IMR-90 (cell line): ENCODE results near the gene SURF4. TPM values are rescaled to one million over a fixed set of nuclear protein-coding genes. Genes with fewer than 3 reads are reported as not detected.

ENCODE experiments used
- ATAC-seq: fragments of 200-7000 bp; cut with Tn5 transposase; 2 replicates; pipeline ENCODE4 v1.9.1; 2020; ENCODE audit warnings: low read depth, mild to moderate bottlenecking, moderate library complexity
- BruUV-seq: library from RNA; stranded (reverse); fragments of 400-500 nt; replicated peaks from 2 replicates; lab custom pipeline; 2021; lab: Mats Ljungman, UMichigan
- CTCF ChIA-PET: fragments of 300-600 bp; formaldehyde crosslinking; extraction: SDS; loops from one replicate; lab custom pipeline; 2021; ENCODE audit warnings: antibody characterized with exemption; lab: Yijun Ruan, JAX
- POLR2A ChIA-PET: fragments of 300-600 bp; sonication (Branson Sonifier 250); formaldehyde crosslinking; loops from one replicate; lab custom pipeline; 2022; ENCODE audit warnings: antibody characterized with exemption; ENCODE audit not compliant: unreplicated experiment; lab: Charles Lee
- DNase-seq: peaks from one replicate; pipeline ENCODE4 v3.0.0; 2013
- H2AFZ ChIP-seq: replicated peaks from 2 replicates; pipeline ENCODE3; 2013; ENCODE audit warnings: low read length, mild to moderate bottlenecking; ENCODE audit not compliant: poor library complexity
- H2AK5ac ChIP-seq: 2 replicates; pipeline ENCODE4 v1.6.1; 2013; ENCODE audit warnings: low read depth, low read length, inconsistent platforms
- H2AK9ac ChIP-seq: replicated peaks from 2 replicates; pipeline ENCODE3; 2013; ENCODE audit warnings: mild to moderate bottlenecking, low read depth, low read length, moderate library complexity; ENCODE audit not compliant: poor library complexity
- H2BK120ac ChIP-seq: 2 replicates; pipeline ENCODE4 v1.6.1; 2013; ENCODE audit warnings: low read depth, low read length, inconsistent platforms
- H2BK15ac ChIP-seq: 3 replicates; pipeline ENCODE4 v1.6.1; 2013; ENCODE audit warnings: low read depth, low read length, inconsistent platforms
- H2BK20ac ChIP-seq: 2 replicates; pipeline ENCODE4 v1.6.1; 2013; ENCODE audit warnings: low read depth, mild to moderate bottlenecking, inconsistent platforms, low read length, moderate library complexity
- H2BK5ac ChIP-seq: 2 replicates; pipeline ENCODE4 v1.6.1; 2013; ENCODE audit warnings: mild to moderate bottlenecking, low read depth, low read length, inconsistent platforms; ENCODE audit not compliant: poor library complexity, severe bottlenecking
- H3K14ac ChIP-seq: replicated peaks from 2 replicates; pipeline ENCODE4 v1.6.1; 2013; ENCODE audit warnings: low read depth, low read length, inconsistent platforms
- H3K18ac ChIP-seq: 2 replicates; pipeline ENCODE4 v1.6.1; 2013; ENCODE audit warnings: low read depth, low read length, control low read depth
- H3K23ac ChIP-seq: 2 replicates; pipeline ENCODE4 v1.6.1; 2013; ENCODE audit warnings: low read depth, low read length, inconsistent platforms
- H3K27ac ChIP-seq: 2 replicates; pipeline ENCODE4 v1.5.1; 2013; ENCODE audit warnings: mild to moderate bottlenecking, control low read depth, low read length; ENCODE audit not compliant: insufficient read depth
- H3K27me3 ChIP-seq: 2 replicates; pipeline ENCODE4 v1.6.1; 2013; ENCODE audit warnings: low read length; ENCODE audit not compliant: control insufficient read depth, insufficient read depth
- H3K36me3 ChIP-seq: 2 replicates; pipeline ENCODE4 v1.6.1; 2013; ENCODE audit warnings: low read length, mixed read lengths; ENCODE audit not compliant: control insufficient read depth, insufficient read depth
- H3K4ac ChIP-seq: 2 replicates; pipeline ENCODE4 v1.6.1; 2013; ENCODE audit warnings: low read depth, low read length, inconsistent platforms
- H3K4me1 ChIP-seq: 2 replicates; pipeline ENCODE4 v1.6.1; 2013; ENCODE audit warnings: low read length, mixed read lengths; ENCODE audit not compliant: control insufficient read depth, insufficient read depth
- H3K4me2 ChIP-seq: 2 replicates; pipeline ENCODE4 v1.6.1; 2013; ENCODE audit warnings: low read depth, mild to moderate bottlenecking, control low read depth, low read length, moderate library complexity
- H3K4me3 ChIP-seq: 2 replicates; pipeline ENCODE4 v1.5.1; 2013; ENCODE audit warnings: low read depth, mild to moderate bottlenecking, control low read depth, low read length, moderate library complexity; ENCODE audit not compliant: insufficient read depth
- H3K56ac ChIP-seq: 2 replicates; pipeline ENCODE4 v1.6.1; 2013; ENCODE audit warnings: low read length, inconsistent platforms; ENCODE audit not compliant: insufficient read depth; ENCODE audit errors: extremely low read depth
- H3K79me1 ChIP-seq, 2 experiments: 2 replicates each; pipeline ENCODE4 v1.6.1; 2013; ENCODE audit warnings: low read length in 2 of 2, inconsistent platforms in 1 of 2, low read depth in 1 of 2
- H3K9ac ChIP-seq: 2 replicates; pipeline ENCODE4 v1.6.1; 2013; ENCODE audit warnings: low read depth, low read length, control low read depth
- H3K9me1 ChIP-seq: 2 replicates; pipeline ENCODE4 v1.6.1; 2013; ENCODE audit warnings: low read length, inconsistent platforms; ENCODE audit not compliant: insufficient read depth
- H3K9me3 ChIP-seq: 2 replicates; pipeline ENCODE4 v1.6.1; 2013; ENCODE audit warnings: low read length; ENCODE audit not compliant: control insufficient read depth, insufficient read depth
- H4K20me1 ChIP-seq: 2 replicates; pipeline ENCODE4 v1.6.1; 2013; ENCODE audit warnings: low read length, inconsistent platforms; ENCODE audit not compliant: insufficient read depth
- H4K5ac ChIP-seq: 2 replicates; pipeline ENCODE4 v1.6.1; 2013; ENCODE audit warnings: mild to moderate bottlenecking, low read depth, low read length, control low read depth
- H4K8ac ChIP-seq, 2 experiments: 2 replicates each; pipeline ENCODE4 v1.6.1; 2013; ENCODE audit warnings: low read depth in 2 of 2, low read length in 2 of 2, control low read depth in 1 of 2, inconsistent platforms in 1 of 2
- H4K91ac ChIP-seq: 2 replicates; pipeline ENCODE4 v1.6.1; 2013; ENCODE audit warnings: low read depth, low read length, inconsistent platforms; ENCODE audit not compliant: insufficient read depth
- MAFK ChIP-seq: IDR thresholded peaks from 2 replicates; pipeline ENCODE4 v1.6.1; 2012; ENCODE audit warnings: low read depth, low read length, improper control_type of control experiment
- MXI1 ChIP-seq: IDR thresholded peaks from 2 replicates; pipeline ENCODE4 v1.6.1; 2012; ENCODE audit warnings: low read depth, mild to moderate bottlenecking, low read length, moderate library complexity, borderline replicate concordance
- RAD21 ChIP-seq: IDR thresholded peaks from 2 replicates; pipeline ENCODE4 v1.6.1; 2012; ENCODE audit warnings: low read length, improper control_type of control experiment
- RCOR1 ChIP-seq: IDR thresholded peaks from 2 replicates; pipeline ENCODE4 v1.6.1; 2012; ENCODE audit warnings: mild to moderate bottlenecking, low read length, improper control_type of control experiment; ENCODE audit not compliant: insufficient replicate concordance
- RFX5 ChIP-seq: IDR thresholded peaks from 2 replicates; pipeline ENCODE4 v1.8.0; 2012; ENCODE audit warnings: low read depth, mild to moderate bottlenecking, low read length, moderate library complexity
- USF2 ChIP-seq: fragments of 150-350 bp; IDR thresholded peaks from 2 replicates; pipeline ENCODE4 v1.6.1; 2017; ENCODE audit warnings: mild to moderate bottlenecking, antibody characterized with exemption, low read length, low read depth
- WGBS, 2 experiments: methylation state at CpG; one replicate each; pipeline versions ENCODE4 v1.1.5 to v1.1.7; 2013; ENCODE audit warnings: missing lambda C conversion rate in 2 of 2; ENCODE audit not compliant: insufficient read length in 1 of 2; ENCODE audit errors: extremely low coverage in 2 of 2; 5-methylcytosine and 5-hydroxymethylcytosine counted together
- dilution Hi-C: fragments of 300-500 bp; cut with HindIII; formaldehyde crosslinking; loops from one replicate; pipeline ENCODE4 v1.14.3; 2018; ENCODE audit warnings: low sequenced_read_pairs; ENCODE audit not compliant: unreplicated experiment
- in situ Hi-C: fragments of 300-500 bp; cut with MboI; formaldehyde crosslinking; loops from 3 replicates; pipeline ENCODE4 v1.14.3; 2019; ENCODE audit warnings: low sequenced_read_pairs, inconsistent platforms, mixed read lengths
- intact Hi-C: fragments of 100-400 bp; cut with micrococcal nuclease; formaldehyde crosslinking; loops from 2 replicates; pipeline ENCODE4 v1.10.0; 2022
- polyA plus RNA-seq, 3 experiments: library from polyadenylated mRNA; depleted of rRNA; stranded (reverse); fragments of >200 nt; gene quantifications; 2 replicates each; pipeline ENCODE4 v1.2.3, GENCODE V29; 2012; ENCODE audit warnings: low replicate concordance in 1 of 3
- total RNA-seq: library from RNA; depleted of rRNA; stranded (reverse); fragments of >200 nt; gene quantifications from 2 replicates; pipeline ENCODE4 v1.2.3, GENCODE V29; 2012

SURF4 gene
- total and polyA plus RNA-seq, 2 of the 4 experiments (the other 2 are of a cell fraction), result 307 to 532 TPM

GRCh38 chr9:133345596-133345995, 30.3 kb downstream of the SURF4 start:
- ChIA-PET POLR2A (no interaction called here), CTCF (no interaction called here)
- no TSS peak for BruUV-seq
- no peak overlapping the region for H2AK9ac ChIP-seq
- TF ChIP-seq MAFK (no peak), RCOR1 (no peak), RAD21 (no peak), USF2 (no peak), MXI1 (no peak), RFX5 (no peak)
- H3K23ac ChIP-seq, result no peak overlapping the region
- H3K4me1 ChIP-seq, result peaks cover 16% of the 10 kb centered on the region
- intact Hi-C loops, result no loop called here
- H3K4me2 ChIP-seq, result no peak overlapping the region
- H2BK5ac ChIP-seq, result no peak overlapping the region
- no peak overlapping the region for H4K8ac ChIP-seq
- no peak overlapping the region for H2AFZ ChIP-seq
- no peak overlapping the region for H2BK15ac ChIP-seq
- H4K20me1 ChIP-seq, result peaks cover 33% of the 10 kb centered on the region
- H4K5ac ChIP-seq, result no peak overlapping the region
- H3K18ac ChIP-seq, result no peak overlapping the region
- H3K14ac ChIP-seq, result no peak overlapping the region
- no peaks in the 10 kb centered on the region for H3K27me3 ChIP-seq
- peaks cover 6% of the 10 kb centered on the region; the same call in 1 of the 2 replicates for H3K9me1 ChIP-seq
- DNase-seq, result no peak
- no peak overlapping the region for H3K9ac ChIP-seq
- no peak overlapping the region for H4K91ac ChIP-seq
- H2BK120ac ChIP-seq, result no peak overlapping the region
- no peak overlapping the region for H2AK5ac ChIP-seq
- H3K4me3 ChIP-seq, result no peak overlapping the region
- no peak overlapping the region for H3K4ac ChIP-seq
- no peak overlapping the region for H3K27ac ChIP-seq
- no peak overlapping the region for H2BK20ac ChIP-seq
- peaks cover 31 to 66% of the 10 kb centered on the region in 2 experiments for H3K79me1 ChIP-seq
- H3K9me3 ChIP-seq, result no peaks in the 10 kb centered on the region
- H3K56ac ChIP-seq, result no peak overlapping the region
- no CpG with 5 or more reads among the region's 6 CpGs for WGBS, 2 experiments
- ATAC-seq, result no peak
- in situ Hi-C loops, result no loop called here
- dilution Hi-C loops, result no loop called here
- H3K36me3 ChIP-seq, result peaks cover 66% of the 10 kb centered on the region
